ENCODE results near the gene APCDD1.

DNA sequence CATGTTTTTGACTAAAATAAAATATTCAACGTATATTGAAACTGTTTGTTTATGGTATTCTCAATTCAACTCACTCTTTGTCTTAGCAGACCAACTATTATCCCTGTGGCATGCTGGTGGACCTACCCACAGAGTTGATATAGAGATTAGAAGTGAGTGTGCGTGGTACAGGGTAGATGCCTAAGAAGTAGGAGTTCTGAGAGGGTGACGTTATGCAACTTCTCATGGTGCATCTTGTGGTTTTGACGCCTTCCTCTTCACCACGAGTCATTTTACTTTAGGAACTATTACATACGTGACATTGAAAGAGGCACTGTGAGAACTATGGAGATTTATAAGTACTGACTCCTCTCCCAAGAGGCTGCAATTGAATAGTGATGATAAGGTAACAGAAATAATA, 44.8 kb downstream of the APCDD1 start:
- TF ChIP-seq, protein P1, sequence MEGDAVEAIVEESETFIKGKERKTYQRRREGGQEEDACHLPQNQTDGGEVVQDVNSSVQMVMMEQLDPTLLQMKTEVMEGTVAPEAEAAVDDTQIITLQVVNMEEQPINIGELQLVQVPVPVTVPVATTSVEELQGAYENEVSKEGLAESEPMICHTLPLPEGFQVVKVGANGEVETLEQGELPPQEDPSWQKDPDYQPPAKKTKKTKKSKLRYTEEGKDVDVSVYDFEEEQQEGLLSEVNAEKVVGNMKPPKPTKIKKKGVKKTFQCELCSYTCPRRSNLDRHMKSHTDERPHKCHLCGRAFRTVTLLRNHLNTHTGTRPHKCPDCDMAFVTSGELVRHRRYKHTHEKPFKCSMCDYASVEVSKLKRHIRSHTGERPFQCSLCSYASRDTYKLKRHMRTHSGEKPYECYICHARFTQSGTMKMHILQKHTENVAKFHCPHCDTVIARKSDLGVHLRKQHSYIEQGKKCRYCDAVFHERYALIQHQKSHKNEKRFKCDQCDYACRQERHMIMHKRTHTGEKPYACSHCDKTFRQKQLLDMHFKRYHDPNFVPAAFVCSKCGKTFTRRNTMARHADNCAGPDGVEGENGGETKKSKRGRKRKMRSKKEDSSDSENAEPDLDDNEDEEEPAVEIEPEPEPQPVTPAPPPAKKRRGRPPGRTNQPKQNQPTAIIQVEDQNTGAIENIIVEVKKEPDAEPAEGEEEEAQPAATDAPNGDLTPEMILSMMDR (IDR thresholded peaks at IDR 0.05), result no peak
- TF ChIP-seq POLR2A (IDR thresholded peaks at IDR 0.05), result no peak

All from thyroid gland (tissue), 4 donors.